NB4 (cell line): Measurements from ENCODE around the gene OR2W1.

Experiments
- DNase-seq: peaks from one replicate; pipeline ENCODE4 v3.0.0; 2010; ENCODE audit warnings: low read depth
- H3K4me3 ChIP-seq: one replicate; pipeline ENCODE4 v1.5.1; 2011; ENCODE audit warnings: mild to moderate bottlenecking, low read depth, low read length, moderate library complexity
- CTCF ChIP-seq: IDR thresholded peaks from one replicate; pipeline ENCODE4 v1.5.1; 2012; ENCODE audit warnings: low read depth, low read length
- MYC ChIP-seq: IDR thresholded peaks from 2 replicates; pipeline ENCODE4 v1.6.1; 2011; ENCODE audit warnings: low read depth, low read length
- POLR2A ChIP-seq: IDR thresholded peaks from 2 replicates; pipeline ENCODE4 v1.6.1; 2011; ENCODE audit warnings: mild to moderate bottlenecking; ENCODE audit not compliant: insufficient read length; ENCODE audit errors: extremely low read depth
- TF ChIP-seq, protein P1 (sequence below): IDR thresholded peaks from 2 replicates; pipeline ENCODE4 v1.6.1; 2011; ENCODE audit warnings: low read depth, low read length

OR2W1 gene

DNA sequence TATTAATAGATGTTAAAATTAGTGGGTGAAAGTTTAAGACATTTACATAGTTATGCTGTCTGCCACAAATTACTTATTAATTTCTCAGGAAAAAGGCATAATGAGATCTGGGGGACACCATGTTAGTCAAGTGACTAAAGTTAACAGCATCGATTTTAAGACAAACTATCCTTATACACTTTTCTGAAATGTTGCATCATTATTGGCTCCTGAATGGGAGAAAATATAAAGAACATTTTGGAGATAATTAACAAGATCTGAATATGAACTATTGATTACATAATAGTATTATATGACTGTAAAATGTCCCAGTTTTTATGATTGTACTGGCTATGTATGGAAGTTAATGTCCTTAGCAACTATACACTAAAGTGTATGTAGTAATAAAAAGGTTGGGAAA is 34.2 kb upstream of the OR2W1 start:
- DNase-seq = no peak
- H3K4me3 ChIP-seq = no peak overlapping the region
- TF ChIP-seq, protein P1, sequence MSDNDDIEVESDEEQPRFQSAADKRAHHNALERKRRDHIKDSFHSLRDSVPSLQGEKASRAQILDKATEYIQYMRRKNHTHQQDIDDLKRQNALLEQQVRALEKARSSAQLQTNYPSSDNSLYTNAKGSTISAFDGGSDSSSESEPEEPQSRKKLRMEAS = no peak
- TF ChIP-seq MYC (no peak), CTCF (no peak), POLR2A (no peak)

DNA sequence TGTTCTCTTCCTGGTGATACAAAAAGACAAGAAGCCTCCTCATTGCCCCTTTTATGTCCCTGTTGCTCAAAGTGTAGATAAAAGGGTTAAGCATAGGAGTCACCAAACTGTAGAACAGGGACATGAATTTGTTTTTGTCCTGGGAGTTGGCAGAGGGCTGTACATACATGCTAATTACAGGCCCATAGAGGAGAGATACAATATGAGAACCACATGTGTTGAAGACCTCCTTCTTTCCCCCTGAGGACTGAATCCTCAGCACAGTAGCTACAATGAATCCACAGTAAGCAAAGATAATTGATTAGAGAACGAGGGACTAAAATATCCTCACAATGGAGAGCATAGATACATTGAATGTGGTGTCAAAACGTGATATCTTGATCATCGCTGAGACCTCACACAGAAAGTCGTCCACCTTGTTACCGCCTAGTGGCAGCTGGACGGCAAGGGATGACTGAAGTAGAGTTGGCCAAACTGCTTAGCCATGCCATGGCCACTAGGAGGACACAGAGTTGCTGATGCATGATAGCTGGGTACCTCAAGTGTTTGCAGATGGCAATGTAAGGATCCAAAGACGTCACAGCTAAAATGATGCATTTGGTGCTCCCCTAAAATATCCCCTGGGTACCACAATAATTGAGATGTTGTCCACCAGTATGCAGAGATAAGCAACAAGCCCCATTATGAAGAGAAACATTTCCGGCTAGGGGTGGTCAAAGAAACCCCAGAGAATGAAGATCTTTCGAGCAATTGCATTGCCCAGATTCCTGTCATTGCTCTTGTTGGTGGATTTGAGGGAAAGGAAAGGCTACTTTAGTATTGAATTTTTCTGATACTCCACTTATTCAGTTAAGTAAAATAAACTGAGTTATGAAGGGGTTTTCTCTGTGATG is 27.1 kb upstream of the OR2W1 start:
- no peak overlapping the region for H3K4me3 ChIP-seq
- peak; percentile 56 for DNase-seq
- TF ChIP-seq CTCF = peak; percentile 84
- TF ChIP-seq, protein P1 = no peak

DNA sequence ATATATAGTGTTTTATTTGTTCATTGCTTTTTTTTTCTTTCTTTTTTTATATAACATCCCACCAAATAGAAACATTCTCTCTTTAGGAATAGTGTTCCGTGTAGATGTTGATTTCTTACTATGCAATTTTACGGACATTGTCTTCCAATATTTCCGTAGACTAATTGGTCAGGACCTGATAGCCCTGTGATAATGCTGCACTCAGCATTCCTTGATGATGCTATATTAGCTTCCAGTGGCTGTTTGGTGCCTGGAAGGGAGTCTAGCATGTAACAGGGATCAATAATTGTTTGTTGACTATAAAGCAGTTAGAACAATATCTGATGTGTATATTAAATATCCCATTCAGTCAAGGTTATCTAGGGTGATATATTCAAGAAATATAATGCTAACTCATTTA is 6.7 kb upstream of the OR2W1 start:
- no peak for DNase-seq
- TF ChIP-seq CTCF (no peak), POLR2A (no peak), MYC (no peak)
- TF ChIP-seq, protein P1 = no peak
- no peak overlapping the region for H3K4me3 ChIP-seq

DNA sequence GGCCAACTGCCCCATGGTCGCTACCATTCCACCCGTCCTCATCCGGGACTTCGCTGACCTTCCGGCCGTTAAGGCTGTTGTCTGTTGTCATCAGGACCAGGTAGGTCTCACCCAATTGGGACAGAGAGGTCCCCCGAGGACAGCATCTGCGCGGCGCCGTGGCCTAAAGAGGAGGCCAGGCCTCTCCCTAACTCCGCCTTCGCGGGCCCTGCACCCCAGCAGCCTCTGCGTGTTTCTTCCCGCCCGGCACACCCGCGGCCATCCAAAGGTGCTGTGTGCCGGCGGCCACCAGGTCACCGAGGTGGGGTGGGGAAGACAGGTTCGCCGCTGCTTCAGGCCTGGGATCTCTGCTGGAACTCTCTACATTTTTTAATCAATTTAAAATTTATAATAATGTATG is 9.0 kb downstream of the OR2W1 start:
- no peak overlapping the region for H3K4me3 ChIP-seq
- TF ChIP-seq, protein P1 = no peak
- no peak for TF ChIP-seq CTCF
- TF ChIP-seq POLR2A = no peak
- TF ChIP-seq MYC = no peak
- DNase-seq = no peak

DNA sequence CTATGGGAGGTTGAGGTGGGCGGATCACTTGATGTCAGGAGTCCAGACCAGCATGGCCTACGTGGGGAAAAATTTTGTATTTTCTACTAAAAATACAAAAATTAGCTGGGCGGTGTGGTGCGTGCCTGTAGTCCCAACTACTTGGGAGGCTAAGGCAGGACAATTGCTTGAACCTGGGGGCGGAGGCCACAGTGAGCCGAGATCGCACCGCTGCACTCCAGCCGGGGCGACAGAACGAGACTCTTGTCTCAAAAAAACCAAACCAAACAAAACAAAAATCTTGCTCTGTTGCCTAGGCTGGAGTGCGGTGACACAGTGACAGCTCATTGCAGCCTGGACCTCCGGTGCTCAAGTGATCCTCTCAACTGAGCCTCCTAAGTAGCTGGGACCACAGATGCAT is 16.2 kb downstream of the OR2W1 start:
- DNase-seq = no peak
- no peak overlapping the region for H3K4me3 ChIP-seq
- TF ChIP-seq POLR2A = no peak
- no peak for TF ChIP-seq MYC
- no peak for TF ChIP-seq CTCF
- TF ChIP-seq, protein P1 = no peak
